ENCODE measurements around the gene UBE3C.

GRCh38 chr7:157299613-157300368 is 161.1 kb downstream of the UBE3C start:
- TF ChIP-seq, protein P1, sequence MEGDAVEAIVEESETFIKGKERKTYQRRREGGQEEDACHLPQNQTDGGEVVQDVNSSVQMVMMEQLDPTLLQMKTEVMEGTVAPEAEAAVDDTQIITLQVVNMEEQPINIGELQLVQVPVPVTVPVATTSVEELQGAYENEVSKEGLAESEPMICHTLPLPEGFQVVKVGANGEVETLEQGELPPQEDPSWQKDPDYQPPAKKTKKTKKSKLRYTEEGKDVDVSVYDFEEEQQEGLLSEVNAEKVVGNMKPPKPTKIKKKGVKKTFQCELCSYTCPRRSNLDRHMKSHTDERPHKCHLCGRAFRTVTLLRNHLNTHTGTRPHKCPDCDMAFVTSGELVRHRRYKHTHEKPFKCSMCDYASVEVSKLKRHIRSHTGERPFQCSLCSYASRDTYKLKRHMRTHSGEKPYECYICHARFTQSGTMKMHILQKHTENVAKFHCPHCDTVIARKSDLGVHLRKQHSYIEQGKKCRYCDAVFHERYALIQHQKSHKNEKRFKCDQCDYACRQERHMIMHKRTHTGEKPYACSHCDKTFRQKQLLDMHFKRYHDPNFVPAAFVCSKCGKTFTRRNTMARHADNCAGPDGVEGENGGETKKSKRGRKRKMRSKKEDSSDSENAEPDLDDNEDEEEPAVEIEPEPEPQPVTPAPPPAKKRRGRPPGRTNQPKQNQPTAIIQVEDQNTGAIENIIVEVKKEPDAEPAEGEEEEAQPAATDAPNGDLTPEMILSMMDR (IDR thresholded peaks at IDR 0.05; ENCODE audit: low read depth, low read length), result peak; percentile 18
- TF ChIP-seq, protein P2, sequence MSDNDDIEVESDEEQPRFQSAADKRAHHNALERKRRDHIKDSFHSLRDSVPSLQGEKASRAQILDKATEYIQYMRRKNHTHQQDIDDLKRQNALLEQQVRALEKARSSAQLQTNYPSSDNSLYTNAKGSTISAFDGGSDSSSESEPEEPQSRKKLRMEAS (IDR thresholded peaks at IDR 0.05; ENCODE audit: low read depth, low read length), result 0 out of 2 replicates have a peak, but pooled peaks have one; percentile 11
- no peak for TF ChIP-seq POLR2A (IDR thresholded peaks at IDR 0.05; ENCODE audit: extremely low read depth, insufficient read length)
